K562 (cell line): Measurements from ENCODE around the gene MYOZ1. TPM values are rescaled to one million over a fixed set of nuclear protein-coding genes. Genes with fewer than 3 reads are reported as not detected.

Experiments
- ATAC-seq: fragments of 200-7000 bp; cut with Tn5 transposase; 3 replicates; pipeline ENCODE4 v1.9.1; 2020; ENCODE audit warnings: moderate library complexity
- BruUV-seq: library from RNA; stranded (reverse); fragments of 400-500 nt; replicated peaks from 2 replicates; lab custom pipeline; 2021; lab: Mats Ljungman, UMichigan
- CTCF ChIA-PET: fragments of 300-600 bp; formaldehyde crosslinking; extraction: SDS; loops from one replicate; lab custom pipeline; 2021; ENCODE audit warnings: low intra/inter-chr PET ratio; lab: Yijun Ruan, JAX
- POLR2A ChIA-PET: fragments of 300-600, 350-650 bp; sonication (Branson Sonifier 250); formaldehyde crosslinking; extraction: SDS; loops from one replicate; lab custom pipeline; 2021; ENCODE audit warnings: antibody characterized with exemption, inconsistent platforms; lab: Yijun Ruan, JAX
- DNase-seq, 4 experiments: peaks; one replicate each; pipeline versions ENCODE4 v3.0.0 to v3.0.0-alpha.2; 2011 to 2018; ENCODE audit warnings: low spot score in 3 of 4, mixed read lengths in 3 of 4; ENCODE audit errors: extremely low read depth in 1 of 4
- FAIRE-seq: peaks from 2 replicates; lab custom pipeline; 2011; peaks lifted over from hg19 to GRCh38; lab: Jason Lieb, UNC
- H2AFZ ChIP-seq: 2 replicates; pipeline ENCODE4 v1.6.0; 2011; ENCODE audit warnings: low read depth, low read length, control low read depth, inconsistent platforms
- H3K27ac ChIP-seq: fragments of 200-600 bp; 3 replicates; pipeline ENCODE4 v1.8.0; 2011; ENCODE audit warnings: low read depth, mild to moderate bottlenecking, control low read depth, inconsistent platforms, low read length, moderate library complexity, mixed read lengths; ENCODE audit errors: extremely low read depth
- H3K27me3 ChIP-seq, 2 experiments: fragments of 300-600 bp in 1 of 2; 2 replicates in 1 of 2; 3 replicates in 1 of 2; pipeline versions ENCODE4 v1.6.0 to v1.8.0; 2011; ENCODE audit warnings: inconsistent platforms in 2 of 2, low read length in 2 of 2, mild to moderate bottlenecking in 1 of 2, mixed read lengths in 1 of 2, moderate library complexity in 1 of 2; ENCODE audit not compliant: control insufficient read depth in 2 of 2, insufficient read depth in 2 of 2
- H3K36me3 ChIP-seq: fragments of 300-600 bp; 3 replicates; pipeline ENCODE4 v1.8.0; 2011; ENCODE audit warnings: mild to moderate bottlenecking, low read length, inconsistent platforms; ENCODE audit not compliant: control insufficient read depth, insufficient read depth
- H3K4me1 ChIP-seq, 2 experiments: fragments of 200-600 bp in 1 of 2; replicated peaks in 1 of 2; 2 replicates in 1 of 2; 3 replicates in 1 of 2; pipeline versions ENCODE4 v1.5.1 to v1.8.0; 2011; ENCODE audit warnings: inconsistent platforms in 2 of 2, low read length in 2 of 2, mild to moderate bottlenecking in 1 of 2, mixed read lengths in 1 of 2, moderate library complexity in 1 of 2; ENCODE audit not compliant: control insufficient read depth in 2 of 2, insufficient read depth in 2 of 2
- H3K4me2 ChIP-seq: 2 replicates; pipeline ENCODE4 v1.6.1; 2011; ENCODE audit warnings: low read length, control low read depth, inconsistent platforms, mixed read lengths; ENCODE audit not compliant: insufficient read depth
- H3K4me3 ChIP-seq: fragments of 200-600 bp; sonication (generic), shearing (Covaris generic); 2 replicates; pipeline ENCODE4 v1.5.1; 2016; ENCODE audit warnings: control low read depth, inconsistent platforms
- H3K79me2 ChIP-seq: fragments of 200-600 bp; 3 replicates; pipeline ENCODE4 v1.8.0; 2011; ENCODE audit warnings: low read length, inconsistent platforms; ENCODE audit not compliant: control insufficient read depth, insufficient read depth
- H3K9ac ChIP-seq, 2 experiments: 2 replicates each; pipeline versions ENCODE4 v1.6.0 to v1.6.1; 2011; ENCODE audit warnings: low read depth in 2 of 2, low read length in 2 of 2, control low read depth in 1 of 2, inconsistent platforms in 1 of 2, mild to moderate bottlenecking in 1 of 2, mixed read lengths in 1 of 2; ENCODE audit not compliant: insufficient read depth in 1 of 2
- H3K9me1 ChIP-seq: one replicate; pipeline ENCODE4 v1.6.0; 2011; ENCODE audit warnings: inconsistent platforms, mild to moderate bottlenecking, low read length, moderate library complexity; ENCODE audit not compliant: control insufficient read depth, insufficient read depth
- H3K9me3 ChIP-seq: replicated peaks from 2 replicates; pipeline ENCODE4 v1.5.1; 2011; ENCODE audit warnings: low read depth, low read length, inconsistent platforms; ENCODE audit not compliant: control insufficient read depth, insufficient read depth
- H4K20me1 ChIP-seq: replicated peaks from 2 replicates; pipeline ENCODE4 v1.6.1; 2011; ENCODE audit warnings: low read length, inconsistent platforms, mixed read lengths; ENCODE audit not compliant: control insufficient read depth, insufficient read depth
- C11orf30 ChIP-seq: fragments of 450-650 bp; IDR thresholded peaks from 2 replicates; pipeline ENCODE4 v1.6.1; 2016; ENCODE audit warnings: low read depth, mild to moderate bottlenecking
- FOXM1 ChIP-seq, 2 experiments: fragments of 450-650 bp in 1 of 2; sonication (generic) in 1 of 2; formaldehyde crosslinking in 1 of 2; IDR thresholded peaks; 2 replicates each; pipeline versions ENCODE4 v1.6.1 to v1.9.0; 2017 to 2022; ENCODE audit warnings: low read depth in 2 of 2, mild to moderate bottlenecking in 2 of 2, missing genetic modification reagents in 1 of 2, moderate library complexity in 1 of 2
- ILK ChIP-seq: fragments of 450-650 bp; IDR thresholded peaks from 2 replicates; pipeline ENCODE4 v1.6.1; 2016; ENCODE audit warnings: missing genetic modification characterization, low read depth, mild to moderate bottlenecking, missing compliant biosample characterization, moderate library complexity, borderline replicate concordance
- MAFF ChIP-seq: IDR thresholded peaks from 2 replicates; pipeline ENCODE4 v1.6.1; 2012; ENCODE audit warnings: low read length, improper control_type of control experiment
- MAFG ChIP-seq: fragments of 450-650 bp; conservative IDR thresholded peaks from 2 replicates; pipeline ENCODE4 v1.6.1; 2016; ENCODE audit warnings: missing genetic modification characterization, missing compliant biosample characterization
- MAFK ChIP-seq: IDR thresholded peaks from 2 replicates; pipeline ENCODE4 v1.6.1; 2011; ENCODE audit warnings: low read length, improper control_type of control experiment
- MED1 ChIP-seq: sonication (generic); formaldehyde crosslinking; IDR thresholded peaks from 2 replicates; pipeline ENCODE4 v1.8.1; 2023; ENCODE audit warnings: missing genetic modification reagents, borderline replicate concordance
- NELFE ChIP-seq: IDR thresholded peaks from 2 replicates; pipeline ENCODE4 v1.6.1; 2011; ENCODE audit warnings: mild to moderate bottlenecking; ENCODE audit not compliant: insufficient read depth, insufficient read length
- PRMT5 ChIP-seq: sonication (generic); formaldehyde crosslinking; IDR thresholded peaks from 2 replicates; pipeline ENCODE4 v1.5.0; 2020; ENCODE audit warnings: missing genetic modification reagents
- SMAD3 ChIP-seq: fragments of 450-650 bp; formaldehyde crosslinking; conservative IDR thresholded peaks from 2 replicates; pipeline ENCODE4 v1.4.0; 2020; ENCODE audit warnings: mild to moderate bottlenecking
- ZNF316 ChIP-seq: fragments of 450-650 bp; IDR thresholded peaks from 2 replicates; pipeline ENCODE4 v1.6.1; 2016
- ZNF444 ChIP-seq: fragments of 250-450 bp; sonication (Bioruptor Pico); IDR thresholded peaks from 2 replicates; pipeline ENCODE4 v1.4.0; 2020; ENCODE audit warnings: mild to moderate bottlenecking, moderate library complexity
- WGBS: fragments of 100-300 bp; shearing (Covaris generic); methylation state at CpG from one replicate; pipeline ENCODE4 v1.1.6; 2016; ENCODE audit warnings: low coverage, mixed read lengths; ENCODE audit not compliant: insufficient coverage; ENCODE audit errors: missing lambda C conversion rate; 5-methylcytosine and 5-hydroxymethylcytosine counted together
- in situ Hi-C: fragments of 300-500 bp; cut with MboI; formaldehyde crosslinking; loops from 4 replicates; pipeline ENCODE4 v1.15.0; 2018; ENCODE audit warnings: inconsistent platforms, mixed read lengths
- intact Hi-C: fragments of 100-400 bp; cut with micrococcal nuclease; formaldehyde crosslinking; loops from 2 replicates; pipeline ENCODE4 v1.14.2; 2022
- polyA plus RNA-seq, 8 experiments: library from polyadenylated mRNA; depleted of rRNA in 4 of 8; stranded (reverse) in 5 of 8; unstranded in 3 of 8; fragments of >200 nt; fragmentation: Nextera tagmentation in 2 of 8; fragmentation: Illumina TruSeq in 1 of 8; extraction: Ambion mirVana in 2 of 8; extraction: Trizol in 1 of 8; gene quantifications; 2 replicates each; pipeline versions ENCODE4 v1.2.1 to v1.2.3, GENCODE V29; 2011 to 2014; ENCODE audit warnings: inconsistent platforms in 1 of 8, missing spikeins in 1 of 8
- total RNA-seq, 7 experiments: library from RNA; depleted of rRNA in 6 of 7; stranded (reverse); fragments of >200 nt in 6 of 7; fragmentation: Illumina TruSeq in 2 of 7; extraction: Trizol in 2 of 7; gene quantifications; 2 replicates each; pipeline versions ENCODE4 v1.2.1 to v1.2.3, GENCODE V29; 2011 to 2021; ENCODE audit warnings: low replicate concordance in 1 of 7
- TF ChIP-seq, protein P1 (sequence below): sonication (generic); formaldehyde crosslinking; IDR thresholded peaks from 2 replicates; pipeline ENCODE4 v1.8.0; 2022; ENCODE audit warnings: missing genetic modification reagents, mild to moderate bottlenecking, borderline replicate concordance

The MYOZ1 gene
- total and polyA plus RNA-seq, 9 of the 15 experiments (the other 6 are each of a cell fraction or from before 2014, with no cell fraction given): 0.03 to 0.18 (median 0.07) TPM; not detected in 5

DNA sequence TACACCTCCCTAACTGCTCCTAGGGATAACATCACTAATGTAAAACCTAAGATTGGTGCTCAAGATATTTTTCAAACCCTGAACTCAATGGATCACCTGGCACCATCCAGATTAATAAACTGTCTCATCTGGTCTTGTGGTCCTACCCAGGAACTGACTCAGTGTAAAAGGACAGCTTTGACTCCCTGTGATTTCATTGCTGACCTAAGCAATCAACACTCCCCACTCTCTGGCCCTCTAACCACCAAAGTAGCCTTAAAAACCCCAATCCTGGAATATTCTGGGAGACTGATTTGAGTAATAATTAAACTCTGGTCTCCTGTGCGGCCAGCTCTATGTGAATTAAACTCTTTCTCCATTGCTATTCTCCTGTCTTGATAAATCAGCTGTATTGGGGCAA, 43.9 kb downstream of the MYOZ1 start (continued):
- TF ChIP-seq ILK (tag): no peak

DNA sequence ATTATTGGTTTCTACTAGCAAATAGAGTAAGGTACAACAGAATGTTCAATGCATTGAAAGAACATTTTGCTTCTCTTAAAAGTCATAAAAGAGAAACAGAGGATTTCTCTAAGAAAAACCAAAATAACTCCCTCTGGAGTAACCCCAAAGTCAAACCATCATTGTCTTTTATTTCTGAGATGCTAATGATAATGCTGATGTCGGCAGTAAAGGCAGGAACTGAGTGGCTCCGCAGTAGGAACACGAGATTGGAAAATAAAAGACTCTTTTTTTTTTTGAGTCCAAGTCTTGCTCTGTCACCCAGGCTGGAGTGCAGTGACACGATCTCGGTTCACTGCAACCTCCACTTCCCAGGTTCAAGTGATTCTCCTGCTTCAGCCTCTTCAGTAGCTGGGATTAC, 47.5 kb downstream of the MYOZ1 start:
- Histone ChIP-seq H3K9ac (no peak overlapping the region), H3K4me1 (peaks cover 0 to 25% of the 10 kb centered on the region in 2 experiments; a peak in 4 of 5 replicates), H3K27me3 (no peaks in the 10 kb centered on the region), H3K36me3 (no peaks in the 10 kb centered on the region), H3K79me2 (no peaks in the 10 kb centered on the region), H3K9me3 (no peaks in the 10 kb centered on the region), H3K4me2 (no peak overlapping the region), H3K4me3 (no peak overlapping the region), H4K20me1 (no peaks in the 10 kb centered on the region)
- intact Hi-C loops: loop anchor here (5.0 kb wide), 1 partner anchor 33 kb away; no protein-coding TSS in a partner anchor
- TF ChIP-seq MED1 (CRISPR knock-in tag) (no peak), MAFG (tag) (peak; percentile 67), SMAD3 (CRISPR knock-in tag) (no peak), ZNF444 (no peak), NELFE (no peak), C11orf30 (peak; percentile 75), PRMT5 (CRISPR knock-in tag) (no peak), FOXM1 (IDR thresholded peaks at IDR 0.05; ENCODE audit: low read depth) (no peak), FOXM1 (CRISPR knock-in tag; IDR thresholded peaks at IDR 0.05; ENCODE audit: low read depth) (no peak), MAFK (peak; percentile 88), ZNF316 (peak; percentile 87), MAFF (peak; percentile 85)
- TF ChIP-seq, protein P1, sequence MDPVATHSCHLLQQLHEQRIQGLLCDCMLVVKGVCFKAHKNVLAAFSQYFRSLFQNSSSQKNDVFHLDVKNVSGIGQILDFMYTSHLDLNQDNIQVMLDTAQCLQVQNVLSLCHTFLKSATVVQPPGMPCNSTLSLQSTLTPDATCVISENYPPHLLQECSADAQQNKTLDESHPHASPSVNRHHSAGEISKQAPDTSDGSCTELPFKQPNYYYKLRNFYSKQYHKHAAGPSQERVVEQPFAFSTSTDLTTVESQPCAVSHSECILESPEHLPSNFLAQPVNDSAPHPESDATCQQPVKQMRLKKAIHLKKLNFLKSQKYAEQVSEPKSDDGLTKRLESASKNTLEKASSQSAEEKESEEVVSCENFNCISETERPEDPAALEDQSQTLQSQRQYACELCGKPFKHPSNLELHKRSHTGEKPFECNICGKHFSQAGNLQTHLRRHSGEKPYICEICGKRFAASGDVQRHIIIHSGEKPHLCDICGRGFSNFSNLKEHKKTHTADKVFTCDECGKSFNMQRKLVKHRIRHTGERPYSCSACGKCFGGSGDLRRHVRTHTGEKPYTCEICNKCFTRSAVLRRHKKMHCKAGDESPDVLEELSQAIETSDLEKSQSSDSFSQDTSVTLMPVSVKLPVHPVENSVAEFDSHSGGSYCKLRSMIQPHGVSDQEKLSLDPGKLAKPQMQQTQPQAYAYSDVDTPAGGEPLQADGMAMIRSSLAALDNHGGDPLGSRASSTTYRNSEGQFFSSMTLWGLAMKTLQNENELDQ (CRISPR knock-in tag): no peak
- TF ChIP-seq, all 486 proteins: peak for 5
- ATAC-seq (no peak), DNase-seq (no peak), FAIRE-seq (no peak)
- POLR2A ChIA-PET: interaction anchor here (0.5 to 1.3 kb wide), 5 partner anchors 10 to 1453 kb away, joined by 3 to 4 read pairs (median 3); no protein-coding TSS in a partner anchor
- in situ Hi-C loops: no loop called here
- 40% methylated on average over 5 of the region's 5 CpGs for WGBS
- CTCF ChIA-PET: no interaction called here
- Histone ChIP-seq H3K27ac (no peak overlapping the region), H2AFZ (no peak overlapping the region), H3K9me1 (no peaks in the 10 kb centered on the region)
- BruUV-seq: no TSS peak
